Ishikawa (cell line): ENCODE data around the gene SESN1.

Experiments used
- CREB1 ChIP-seq: IDR thresholded peaks from 2 replicates; pipeline ENCODE4 v1.6.1; 2012; ENCODE audit warnings: low read depth
- EGR1 ChIP-seq: IDR thresholded peaks from 2 replicates; pipeline ENCODE4 v1.6.1; 2012
- EP300 ChIP-seq: IDR thresholded peaks from 2 replicates; pipeline ENCODE4 v1.6.1; 2012; ENCODE audit warnings: borderline replicate concordance
- TAF1 ChIP-seq: IDR thresholded peaks from 2 replicates; pipeline ENCODE4 v1.6.1; 2012; ENCODE audit warnings: low read depth, mild to moderate bottlenecking
- TCF12 ChIP-seq: IDR thresholded peaks from 2 replicates; pipeline ENCODE4 v1.6.1; 2012; ENCODE audit warnings: low read depth
- YY1 ChIP-seq: IDR thresholded peaks from 2 replicates; pipeline ENCODE4 v1.6.1; 2012; ENCODE audit warnings: low read depth
- ZBTB7A ChIP-seq: IDR thresholded peaks from 2 replicates; pipeline ENCODE4 v1.6.1; 2012; ENCODE audit warnings: low read depth
- TF ChIP-seq, protein P1 (sequence below): IDR thresholded peaks from 2 replicates; pipeline ENCODE4 v1.6.1; 2012
- TF ChIP-seq, protein P2 (sequence below): IDR thresholded peaks from 2 replicates; pipeline ENCODE4 v1.6.1; 2012

DNA sequence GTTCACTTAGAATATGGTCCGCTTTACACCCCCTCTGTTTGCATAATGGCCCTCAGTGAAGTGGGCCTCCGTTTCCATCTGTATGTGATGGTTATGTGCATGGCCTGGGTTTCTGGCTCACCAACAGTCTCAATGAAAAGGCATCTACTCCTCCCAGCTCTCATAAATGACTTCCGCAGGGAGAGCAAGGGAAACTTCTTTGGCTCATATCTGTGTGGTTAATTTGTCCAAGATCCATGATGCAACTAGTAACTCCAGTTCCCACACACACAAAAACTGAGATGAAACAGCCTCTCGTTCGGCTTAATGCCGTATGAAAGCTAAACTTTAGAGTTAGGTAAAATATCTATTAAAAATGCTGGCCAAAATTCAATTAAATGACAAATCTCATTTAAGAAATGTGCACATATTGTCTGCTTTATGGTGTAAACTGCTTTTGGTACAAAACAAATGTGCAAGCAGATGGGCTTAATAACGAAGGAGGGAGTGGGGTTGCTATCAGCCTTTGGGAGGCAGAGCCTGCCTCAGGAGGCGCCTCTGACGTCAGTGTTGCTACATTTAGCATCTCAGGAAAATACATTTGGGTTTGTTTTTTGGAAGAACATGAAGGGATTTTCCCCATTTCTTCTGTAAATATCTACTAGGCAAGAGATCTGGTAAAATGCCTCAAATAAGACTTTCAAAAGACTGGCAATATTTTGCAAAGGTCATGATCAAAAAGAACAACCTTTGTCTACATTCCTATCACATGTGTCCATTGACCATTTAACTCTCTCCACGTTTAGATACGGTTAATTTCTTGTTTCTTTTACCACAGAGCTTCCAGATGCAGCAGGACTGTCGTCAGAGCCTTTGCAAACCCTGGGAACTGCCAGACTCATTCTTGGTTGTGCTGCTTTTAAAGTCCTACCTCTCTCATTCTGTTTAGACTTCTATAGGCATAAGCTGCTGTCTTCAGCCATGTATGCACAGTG, 149.7 kb downstream of the SESN1 start:
- TF ChIP-seq EP300, result no peak
- TF ChIP-seq, protein P1, sequence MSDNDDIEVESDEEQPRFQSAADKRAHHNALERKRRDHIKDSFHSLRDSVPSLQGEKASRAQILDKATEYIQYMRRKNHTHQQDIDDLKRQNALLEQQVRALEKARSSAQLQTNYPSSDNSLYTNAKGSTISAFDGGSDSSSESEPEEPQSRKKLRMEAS, result no peak
- TF ChIP-seq, protein P2, sequence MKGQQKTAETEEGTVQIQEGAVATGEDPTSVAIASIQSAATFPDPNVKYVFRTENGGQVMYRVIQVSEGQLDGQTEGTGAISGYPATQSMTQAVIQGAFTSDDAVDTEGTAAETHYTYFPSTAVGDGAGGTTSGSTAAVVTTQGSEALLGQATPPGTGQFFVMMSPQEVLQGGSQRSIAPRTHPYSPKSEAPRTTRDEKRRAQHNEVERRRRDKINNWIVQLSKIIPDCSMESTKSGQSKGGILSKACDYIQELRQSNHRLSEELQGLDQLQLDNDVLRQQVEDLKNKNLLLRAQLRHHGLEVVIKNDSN, result no peak
- TF ChIP-seq TCF12, result no peak
- TF ChIP-seq ZBTB7A, result no peak
- TF ChIP-seq EGR1, result no peak
- TF ChIP-seq CREB1, result no peak
- no peak for TF ChIP-seq YY1
- TF ChIP-seq TAF1, result no peak
